Measurements from ENCODE around the gene EIF4G1. TPM values are rescaled to one million over a fixed set of nuclear protein-coding genes. Genes with fewer than 3 reads are reported as not detected.

EIF4G1 gene
- total and polyA plus RNA-seq, 2 of the 8 experiments (the other 6 are each of a cell fraction or from before 2014, with no cell fraction given), result 318 to 473 TPM

GRCh38 chr3:184335661-184336546 is 21.5 kb downstream of the EIF4G1 start (continued):
- TF ChIP-seq RAD21 (IDR thresholded peaks at IDR 0.05 in 1 of 2, conservative IDR thresholded peaks at IDR 0.05 in 1 of 2; ENCODE audit: low read depth in 2 of 2, low read length in 2 of 2) (peak; percentile 9 to 23; a peak in 2 of 4 replicates), FOSL1 (IDR thresholded peaks at IDR 0.05; ENCODE audit: insufficient read depth, low read depth, low read length) (no peak), HDAC6 (IDR thresholded peaks at IDR 0.05; ENCODE audit: low read depth, low read length) (no peak), POU5F1 (IDR thresholded peaks at IDR 0.05; ENCODE audit: low read depth, low read length) (no peak), ZNF274 (IDR thresholded peaks at IDR 0.05; ENCODE audit: borderline replicate concordance, extremely low read depth, low read length) (no peak), BCL11A (IDR thresholded peaks at IDR 0.05; ENCODE audit: low read depth in 2 of 2, low read length in 2 of 2) (no peak), CHD2 (IDR thresholded peaks at IDR 0.05; ENCODE audit: low read length) (no peak), SIRT6 (IDR thresholded peaks at IDR 0.05; ENCODE audit: low read length) (no peak), CHD1 (IDR thresholded peaks at IDR 0.05; ENCODE audit: low read depth, low read length) (no peak), EGR1 (IDR thresholded peaks at IDR 0.05; ENCODE audit: borderline replicate concordance, low read depth, low read length) (peak; percentile 82; the same call in 1 of the 2 replicates), SAP30 (IDR thresholded peaks at IDR 0.05; ENCODE audit: insufficient read depth, insufficient replicate concordance, low read length) (no peak), GABPA (IDR thresholded peaks at IDR 0.05; ENCODE audit: borderline replicate concordance, insufficient read depth, low read length) (no peak), USF2 (IDR thresholded peaks at IDR 0.05; ENCODE audit: low read length) (peak; percentile 60), CEBPB (IDR thresholded peaks at IDR 0.05; ENCODE audit: low read depth, low read length) (peak; percentile 44; the same call in 1 of the 2 replicates), POLR2AphosphoS5 (IDR thresholded peaks at IDR 0.05; ENCODE audit: low read depth, low read length) (peak; percentile 81), SIX5 (IDR thresholded peaks at IDR 0.05; ENCODE audit: low read depth, low read length) (no peak)

All from H1 (cell line).